ENCODE measurements around the gene HTR3B. TPM values are rescaled to one million over a fixed set of nuclear protein-coding genes. Genes with fewer than 3 reads are reported as not detected.

The HTR3B gene
- polyA plus RNA-seq, 3 donors, result 0.04 to 0.14 TPM; not detected in 1

DNA sequence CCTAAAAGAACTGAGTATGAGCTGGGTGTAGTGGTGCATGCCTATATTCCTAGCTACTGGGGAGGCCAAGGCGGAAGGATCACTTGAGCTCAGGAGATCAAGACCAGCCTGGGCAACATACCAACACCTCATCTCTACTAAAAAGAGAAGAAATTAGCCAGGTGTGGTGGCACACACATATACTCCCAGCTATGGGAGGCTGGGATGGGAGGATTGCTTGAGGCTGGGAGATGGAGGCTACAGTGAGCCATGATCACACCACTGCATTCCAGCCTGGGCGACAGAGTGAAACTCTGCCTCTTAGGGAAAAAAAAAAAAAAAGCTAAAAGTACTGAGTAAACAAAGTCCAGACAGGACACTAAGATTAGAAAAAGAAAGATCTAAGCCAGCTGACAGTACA is 3.5 kb upstream of the HTR3B start:
- no peak for DNase-seq
- Histone ChIP-seq H3K27ac (ENCODE audit: low read depth in 1 of 2, low read length in 2 of 2) (no peak overlapping the region), H3K79me2 (ENCODE audit: insufficient read depth, low read length) (no peaks in the 10 kb centered on the region), H3K4me3 (replicated peaks in 1 of 3; ENCODE audit: low read depth in 2 of 3, low read length in 3 of 3) (no peak overlapping the region), H3K36me3 (replicated peaks in 1 of 2; ENCODE audit: control insufficient read depth in 1 of 2, insufficient read depth in 2 of 2, low read length in 2 of 2) (no peaks in the 10 kb centered on the region), H3K4me2 (replicated peaks; ENCODE audit: extremely low read depth, low read length, poor library complexity, severe bottlenecking) (no peak overlapping the region), H3K9me3 (replicated peaks in 1 of 2; ENCODE audit: control insufficient read depth in 1 of 2, insufficient read depth in 1 of 2, low read length in 2 of 2) (no peaks in the 10 kb centered on the region), H4K20me1 (ENCODE audit: insufficient read depth, low read length) (no peaks in the 10 kb centered on the region), H3K4me1 (ENCODE audit: control insufficient read depth in 1 of 2, insufficient read depth in 2 of 2, low read length in 2 of 2) (no peaks in the 10 kb centered on the region), H3K27me3 (ENCODE audit: control insufficient read depth in 2 of 2, insufficient read depth in 2 of 2, low read length in 2 of 2) (no peaks in the 10 kb centered on the region), H2AFZ (ENCODE audit: insufficient read depth, low read depth, low read length, poor library complexity, severe bottlenecking) (no peak overlapping the region), H3K9ac (ENCODE audit: insufficient read depth, low read length, poor library complexity, severe bottlenecking) (no peak overlapping the region)
- H3K9me3 Mint-ChIP-seq, result peaks cover 0 to 5% (median 3%) of the 10 kb centered on the region in 7 donors
- no CpG with 5 or more reads among the region's 2 CpGs for WGBS (ENCODE audit: insufficient coverage)
- no peak overlapping the region for H3K4me3 Mint-ChIP-seq
- TF ChIP-seq, protein P1, sequence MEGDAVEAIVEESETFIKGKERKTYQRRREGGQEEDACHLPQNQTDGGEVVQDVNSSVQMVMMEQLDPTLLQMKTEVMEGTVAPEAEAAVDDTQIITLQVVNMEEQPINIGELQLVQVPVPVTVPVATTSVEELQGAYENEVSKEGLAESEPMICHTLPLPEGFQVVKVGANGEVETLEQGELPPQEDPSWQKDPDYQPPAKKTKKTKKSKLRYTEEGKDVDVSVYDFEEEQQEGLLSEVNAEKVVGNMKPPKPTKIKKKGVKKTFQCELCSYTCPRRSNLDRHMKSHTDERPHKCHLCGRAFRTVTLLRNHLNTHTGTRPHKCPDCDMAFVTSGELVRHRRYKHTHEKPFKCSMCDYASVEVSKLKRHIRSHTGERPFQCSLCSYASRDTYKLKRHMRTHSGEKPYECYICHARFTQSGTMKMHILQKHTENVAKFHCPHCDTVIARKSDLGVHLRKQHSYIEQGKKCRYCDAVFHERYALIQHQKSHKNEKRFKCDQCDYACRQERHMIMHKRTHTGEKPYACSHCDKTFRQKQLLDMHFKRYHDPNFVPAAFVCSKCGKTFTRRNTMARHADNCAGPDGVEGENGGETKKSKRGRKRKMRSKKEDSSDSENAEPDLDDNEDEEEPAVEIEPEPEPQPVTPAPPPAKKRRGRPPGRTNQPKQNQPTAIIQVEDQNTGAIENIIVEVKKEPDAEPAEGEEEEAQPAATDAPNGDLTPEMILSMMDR (IDR thresholded peaks at IDR 0.05), result no peak
- intact Hi-C loops (cut with micrococcal nuclease), result no loop called here
- peaks cover 4 to 9% (median 7%) of the 10 kb centered on the region in 3 donors for H3K27me3 Mint-ChIP-seq (ENCODE audit: low read depth in 3 of 3)
- H3K4me1 Mint-ChIP-seq, result peaks cover 1% of the 10 kb centered on the region
- H3K36me3 Mint-ChIP-seq, result no peaks in the 10 kb centered on the region
- H3K27ac Mint-ChIP-seq, result no peak overlapping the region

DNA sequence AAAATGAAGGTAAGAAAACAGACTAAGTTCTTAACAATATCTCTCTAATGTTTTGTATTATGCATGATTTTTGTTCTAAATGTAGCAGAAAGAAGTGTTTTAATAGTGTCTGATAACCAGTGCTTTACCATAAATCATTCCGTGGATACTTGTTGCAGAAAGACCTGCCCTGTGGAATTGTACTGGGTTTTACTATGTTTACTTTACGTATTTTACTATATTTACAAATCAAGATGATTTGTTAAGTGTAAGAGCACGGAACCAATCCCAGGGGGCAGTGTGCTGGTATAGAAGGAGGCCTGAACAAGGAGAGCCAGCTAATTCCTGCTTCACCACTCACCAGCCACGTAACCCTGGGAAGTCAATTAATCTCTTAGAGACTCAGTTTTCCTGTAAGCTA is 1.4 kb downstream of the HTR3B start:
- intact Hi-C loops (cut with micrococcal nuclease), result no loop called here
- peaks cover 0 to under 1% (median 0%) of the 10 kb centered on the region in 7 donors for H3K9me3 Mint-ChIP-seq
- Histone ChIP-seq H3K79me2 (ENCODE audit: insufficient read depth, low read length) (no peaks in the 10 kb centered on the region), H3K27me3 (ENCODE audit: control insufficient read depth in 2 of 2, insufficient read depth in 2 of 2, low read length in 2 of 2) (no peaks in the 10 kb centered on the region), H3K9ac (ENCODE audit: insufficient read depth, low read length, poor library complexity, severe bottlenecking) (no peak overlapping the region), H2AFZ (ENCODE audit: insufficient read depth, low read depth, low read length, poor library complexity, severe bottlenecking) (no peak overlapping the region), H3K4me2 (replicated peaks; ENCODE audit: extremely low read depth, low read length, poor library complexity, severe bottlenecking) (no peak overlapping the region), H3K4me1 (ENCODE audit: control insufficient read depth in 1 of 2, insufficient read depth in 2 of 2, low read length in 2 of 2) (no peaks in the 10 kb centered on the region), H3K36me3 (replicated peaks in 1 of 2; ENCODE audit: control insufficient read depth in 1 of 2, insufficient read depth in 2 of 2, low read length in 2 of 2) (no peaks in the 10 kb centered on the region), H3K9me3 (replicated peaks in 1 of 2; ENCODE audit: control insufficient read depth in 1 of 2, insufficient read depth in 1 of 2, low read length in 2 of 2) (no peaks in the 10 kb centered on the region), H3K4me3 (replicated peaks in 1 of 3; ENCODE audit: low read depth in 2 of 3, low read length in 3 of 3) (no peak overlapping the region), H3K27ac (ENCODE audit: low read depth in 1 of 2, low read length in 2 of 2) (no peak overlapping the region), H4K20me1 (ENCODE audit: insufficient read depth, low read length) (no peaks in the 10 kb centered on the region)
- no peaks in the 10 kb centered on the region for H3K36me3 Mint-ChIP-seq
- H3K27ac Mint-ChIP-seq, result no peak overlapping the region
- H3K4me1 Mint-ChIP-seq, result no peaks in the 10 kb centered on the region
- H3K4me3 Mint-ChIP-seq, result no peak overlapping the region
- TF ChIP-seq, protein P1 (IDR thresholded peaks at IDR 0.05), result no peak
- WGBS (ENCODE audit: insufficient coverage), result no CpG with 5 or more reads among the region's 4 CpGs
- DNase-seq, result no peak
- peaks cover 5 to 11% (median 10%) of the 10 kb centered on the region in 3 donors for H3K27me3 Mint-ChIP-seq (ENCODE audit: low read depth in 3 of 3)

All from CD14-positive monocyte (primary cell).